Mesenchymal stem cell (in vitro differentiated cells and primary cell): Measurements from ENCODE around the gene OR5B17.

Source experiments
- DNase-seq: peaks from one replicate; pipeline ENCODE4 v3.0.0-alpha.2; 2013
- H2AFZ ChIP-seq: one replicate; pipeline ENCODE4 v1.6.1; 2013; ENCODE audit warnings: low read depth, mild to moderate bottlenecking, control low read depth, inconsistent platforms, low read length, moderate library complexity
- H2AK5ac ChIP-seq: 2 replicates; pipeline ENCODE4 v1.6.1; 2013; ENCODE audit warnings: low read length, moderate library complexity, mild to moderate bottlenecking, inconsistent platforms; ENCODE audit not compliant: severe bottlenecking
- H2BK120ac ChIP-seq: one replicate; pipeline ENCODE4 v1.6.1; 2013; ENCODE audit warnings: low read depth, mild to moderate bottlenecking, inconsistent platforms, low read length, moderate library complexity
- H2BK12ac ChIP-seq, 2 experiments: one replicate each; pipeline ENCODE4 v1.6.1; 2013; ENCODE audit warnings: inconsistent platforms in 2 of 2, low read length in 2 of 2, mild to moderate bottlenecking in 2 of 2, moderate library complexity in 2 of 2, control low read depth in 1 of 2
- H2BK15ac ChIP-seq: one replicate; pipeline ENCODE4 v1.6.1; 2013; ENCODE audit warnings: mild to moderate bottlenecking, low read depth, inconsistent platforms; ENCODE audit not compliant: poor library complexity, severe bottlenecking
- H2BK5ac ChIP-seq: 2 replicates; pipeline ENCODE4 v1.6.1; 2013; ENCODE audit warnings: low read depth, mild to moderate bottlenecking, low read length, control low read depth, inconsistent platforms; ENCODE audit not compliant: poor library complexity, severe bottlenecking
- H3K14ac ChIP-seq, 2 experiments: one replicate each; pipeline ENCODE4 v1.6.1; 2013; ENCODE audit warnings: inconsistent platforms in 2 of 2, low read length in 2 of 2, control low read depth in 1 of 2, mild to moderate bottlenecking in 1 of 2, moderate library complexity in 1 of 2
- H3K18ac ChIP-seq, 2 experiments: one replicate each; pipeline ENCODE4 v1.6.1; 2013; ENCODE audit warnings: inconsistent platforms in 2 of 2, low read length in 2 of 2, control low read depth in 1 of 2, low read depth in 1 of 2, mild to moderate bottlenecking in 1 of 2
- H3K23ac ChIP-seq, 2 experiments: one replicate each; pipeline ENCODE4 v1.6.1; 2013; ENCODE audit warnings: inconsistent platforms in 2 of 2, low read length in 2 of 2, mild to moderate bottlenecking in 2 of 2, moderate library complexity in 2 of 2, control low read depth in 1 of 2
- H3K27ac ChIP-seq: 2 replicates; pipeline ENCODE4 v1.5.1; 2013; ENCODE audit warnings: mild to moderate bottlenecking, moderate library complexity, low read length, control low read depth, inconsistent platforms; ENCODE audit not compliant: poor library complexity, severe bottlenecking
- H3K27me3 ChIP-seq, 2 experiments: 2 replicates each; pipeline versions ENCODE4 v1.6.1 to v1.7.0; 2013; ENCODE audit warnings: low read length in 2 of 2, mild to moderate bottlenecking in 2 of 2, moderate library complexity in 2 of 2, control low read depth in 1 of 2, inconsistent platforms in 1 of 2; ENCODE audit not compliant: control insufficient read depth in 1 of 2, insufficient read depth in 1 of 2
- H3K36me3 ChIP-seq, 2 experiments: 2 replicates each; pipeline versions ENCODE4 v1.6.1 to v1.7.0; 2013; ENCODE audit warnings: low read length in 2 of 2, control low read depth in 1 of 2, inconsistent platforms in 1 of 2, low read depth in 1 of 2, mild to moderate bottlenecking in 1 of 2; ENCODE audit not compliant: insufficient read depth in 2 of 2, control insufficient read depth in 1 of 2
- H3K4ac ChIP-seq, 2 experiments: one replicate each; pipeline ENCODE4 v1.6.1; 2013; ENCODE audit warnings: inconsistent platforms in 2 of 2, low read length in 2 of 2, mild to moderate bottlenecking in 2 of 2, moderate library complexity in 2 of 2, control low read depth in 1 of 2, low read depth in 1 of 2
- H3K4me1 ChIP-seq: 2 replicates; pipeline ENCODE4 v1.6.1; 2013; ENCODE audit warnings: low read depth, low read length, control low read depth; ENCODE audit not compliant: control insufficient read depth, insufficient read depth
- H3K4me2 ChIP-seq: 2 replicates; pipeline ENCODE4 v1.6.1; 2013; ENCODE audit warnings: low read length, mild to moderate bottlenecking, inconsistent platforms; ENCODE audit not compliant: poor library complexity, severe bottlenecking
- H3K4me3 ChIP-seq, 2 experiments: 2 replicates each; pipeline versions ENCODE4 v1.5.1 to v1.7.0; 2013; ENCODE audit warnings: low read length in 2 of 2, mild to moderate bottlenecking in 2 of 2, control low read depth in 1 of 2, low read depth in 1 of 2; ENCODE audit not compliant: insufficient read depth in 1 of 2
- H3K79me1 ChIP-seq: replicated peaks from 2 replicates; pipeline ENCODE4 v1.6.1; 2013; ENCODE audit warnings: mild to moderate bottlenecking, control low read depth, low read length, inconsistent platforms; ENCODE audit not compliant: poor library complexity, severe bottlenecking
- H3K9ac ChIP-seq: 2 replicates; pipeline ENCODE4 v1.7.0; 2013; ENCODE audit warnings: mild to moderate bottlenecking, low read length, moderate library complexity
- H3K9me3 ChIP-seq: 2 replicates; pipeline ENCODE4 v1.7.0; 2013; ENCODE audit warnings: mild to moderate bottlenecking, low read length; ENCODE audit not compliant: control insufficient read depth
- H4K8ac ChIP-seq: one replicate; pipeline ENCODE4 v1.6.1; 2013; ENCODE audit warnings: inconsistent platforms, mild to moderate bottlenecking, low read length, moderate library complexity
- H4K91ac ChIP-seq: one replicate; pipeline ENCODE4 v1.6.1; 2013; ENCODE audit warnings: mild to moderate bottlenecking, low read length, inconsistent platforms
- WGBS: methylation state at CpG from one replicate; pipeline ENCODE4 v1.1.7; 2013; ENCODE audit warnings: mixed read lengths; 5-methylcytosine and 5-hydroxymethylcytosine counted together

OR5B17 gene

GRCh38 chr11:58394195-58394594 is 35.3 kb upstream of the OR5B17 start:
- no peaks in the 10 kb centered on the region for H3K79me1 ChIP-seq
- H4K91ac ChIP-seq = no peak overlapping the region
- no peak overlapping the region for H3K14ac ChIP-seq
- H3K23ac ChIP-seq = no peak overlapping the region
- H3K4ac ChIP-seq = no peak overlapping the region
- H3K36me3 ChIP-seq = no peaks in the 10 kb centered on the region
- no peak overlapping the region for H2BK15ac ChIP-seq
- H3K4me1 ChIP-seq = no peaks in the 10 kb centered on the region
- peak; percentile 8 for DNase-seq
- no peak overlapping the region for H3K4me3 ChIP-seq
- H2BK12ac ChIP-seq = no peak overlapping the region
- H3K4me2 ChIP-seq = no peak overlapping the region
- H2BK5ac ChIP-seq = no peak overlapping the region
- no peaks in the 10 kb centered on the region for H3K27me3 ChIP-seq
- H3K9ac ChIP-seq = no peak overlapping the region
- H3K9me3 ChIP-seq = peaks cover 27% of the 10 kb centered on the region
- H3K18ac ChIP-seq = no peak overlapping the region
- H4K8ac ChIP-seq = no peak overlapping the region
- no peak overlapping the region for H2BK120ac ChIP-seq
- no peak overlapping the region for H2AK5ac ChIP-seq
- H3K27ac ChIP-seq = peak overlapping the region; percentile 54
- no peak overlapping the region for H2AFZ ChIP-seq

GRCh38 chr11:58392746-58393145 is 33.9 kb upstream of the OR5B17 start:
- H3K36me3 ChIP-seq = no peaks in the 10 kb centered on the region
- no peak overlapping the region for H2AK5ac ChIP-seq
- H3K4me2 ChIP-seq = no peak overlapping the region
- no peak overlapping the region for H2BK5ac ChIP-seq
- H3K79me1 ChIP-seq = no peaks in the 10 kb centered on the region
- H4K8ac ChIP-seq = no peak overlapping the region
- no peaks in the 10 kb centered on the region for H3K27me3 ChIP-seq
- no peak overlapping the region for H2BK12ac ChIP-seq
- H2AFZ ChIP-seq = no peak overlapping the region
- no peak overlapping the region for H3K9ac ChIP-seq
- no peak overlapping the region for H2BK15ac ChIP-seq
- H3K9me3 ChIP-seq = peaks cover 24% of the 10 kb centered on the region
- no peaks in the 10 kb centered on the region for H3K4me1 ChIP-seq
- H4K91ac ChIP-seq = no peak overlapping the region
- no peak overlapping the region for H3K4ac ChIP-seq
- no peak overlapping the region for H3K18ac ChIP-seq
- WGBS = 17% methylated on average over 1 of the region's 1 CpG
- no peak overlapping the region for H2BK120ac ChIP-seq
- H3K14ac ChIP-seq = no peak overlapping the region
- H3K27ac ChIP-seq = no peak overlapping the region
- DNase-seq = no peak
- no peak overlapping the region for H3K4me3 ChIP-seq
- no peak overlapping the region for H3K23ac ChIP-seq

- Histone ChIP-seq H3K4me2 (no peak overlapping the region), H2BK15ac (no peak overlapping the region), H3K14ac (no peak overlapping the region), H2BK5ac (no peak overlapping the region), H3K4ac (no peak overlapping the region), H3K27me3 (no peaks in the 10 kb centered on the region), H3K36me3 (no peaks in the 10 kb centered on the region), H3K9ac (no peak overlapping the region), H2BK12ac (no peak overlapping the region), H3K27ac (no peak overlapping the region), H3K18ac (no peak overlapping the region), H3K23ac (no peak overlapping the region), H3K4me1 (no peaks in the 10 kb centered on the region), H2AFZ (no peak overlapping the region), H4K8ac (no peak overlapping the region), H4K91ac (no peak overlapping the region), H2BK120ac (no peak overlapping the region), H2AK5ac (no peak overlapping the region), H3K9me3 (peaks cover 24% of the 10 kb centered on the region), H3K79me1 (no peaks in the 10 kb centered on the region), H3K4me3 (no peak overlapping the region)
- 57% methylated on average over 1 of the region's 1 CpG for WGBS
- peak; percentile 20 for DNase-seq
Observed at GRCh38 chr11:58391879-58392278, 33.0 kb upstream of the OR5B17 start.

GRCh38 chr11:58390551-58391063 is 31.7 kb upstream of the OR5B17 start:
- Histone ChIP-seq H4K91ac (no peak overlapping the region), H3K27me3 (no peaks in the 10 kb centered on the region), H2AFZ (no peak overlapping the region), H3K4me3 (no peak overlapping the region), H2BK12ac (no peak overlapping the region), H3K36me3 (no peaks in the 10 kb centered on the region), H2AK5ac (no peak overlapping the region), H3K79me1 (no peaks in the 10 kb centered on the region), H2BK15ac (no peak overlapping the region), H3K4me1 (no peaks in the 10 kb centered on the region), H2BK5ac (no peak overlapping the region), H3K27ac (no peak overlapping the region), H3K9me3 (peaks cover 14% of the 10 kb centered on the region), H2BK120ac (no peak overlapping the region), H3K9ac (no peak overlapping the region), H3K23ac (no peak overlapping the region), H3K4ac (no peak overlapping the region), H3K14ac (no peak overlapping the region), H3K18ac (no peak overlapping the region), H4K8ac (no peak overlapping the region), H3K4me2 (no peak overlapping the region)
- WGBS = 72% methylated on average over 18 of the region's 18 CpGs
- no peak for DNase-seq
